H9 (cell line): ENCODE data around the gene IFT80. TPM values are rescaled to one million over a fixed set of nuclear protein-coding genes. Genes with fewer than 3 reads are reported as not detected.

ENCODE experiments used
- DNase-seq: peaks from one replicate; pipeline ENCODE4 v3.0.0-alpha.2; 2017
- H2AFZ ChIP-seq: one replicate; pipeline ENCODE4 v1.6.1; 2013; ENCODE audit warnings: mild to moderate bottlenecking, low read length, control low read depth, moderate library complexity
- H2AK5ac ChIP-seq: 2 replicates; pipeline ENCODE4 v1.6.1; 2013; ENCODE audit warnings: low read length, control low read depth, mixed read lengths; ENCODE audit not compliant: insufficient read length
- H2BK120ac ChIP-seq: one replicate; pipeline ENCODE4 v1.6.1; 2013; ENCODE audit warnings: low read depth, mild to moderate bottlenecking, low read length, control low read depth, inconsistent platforms; ENCODE audit not compliant: poor library complexity, severe bottlenecking
- H2BK12ac ChIP-seq: 2 replicates; pipeline ENCODE4 v1.6.1; 2013; ENCODE audit warnings: low read length, control low read depth, mixed read lengths, low read depth; ENCODE audit not compliant: insufficient read length
- H2BK15ac ChIP-seq: 2 replicates; pipeline ENCODE4 v1.6.1; 2013; ENCODE audit warnings: low read depth, low read length, control low read depth
- H2BK20ac ChIP-seq: one replicate; pipeline ENCODE4 v1.6.1; 2013; ENCODE audit warnings: low read depth, mild to moderate bottlenecking, low read length, control low read depth, inconsistent platforms; ENCODE audit not compliant: poor library complexity, severe bottlenecking
- H2BK5ac ChIP-seq: 2 replicates; pipeline ENCODE4 v1.6.1; 2013; ENCODE audit warnings: low read length, control low read depth, mixed read lengths; ENCODE audit not compliant: insufficient read length
- H3K14ac ChIP-seq: 2 replicates; pipeline ENCODE4 v1.6.1; 2013; ENCODE audit warnings: low read length, control low read depth; ENCODE audit not compliant: insufficient read depth
- H3K18ac ChIP-seq: 2 replicates; pipeline ENCODE4 v1.6.1; 2013; ENCODE audit warnings: low read depth, mild to moderate bottlenecking, mixed read lengths, low read length, control low read depth; ENCODE audit not compliant: insufficient read length
- H3K23ac ChIP-seq: 2 replicates; pipeline ENCODE4 v1.6.1; 2013; ENCODE audit warnings: low read length, control low read depth, mixed read lengths, low read depth; ENCODE audit not compliant: insufficient read length
- H3K23me2 ChIP-seq: 2 replicates; pipeline ENCODE4 v1.6.1; 2013; ENCODE audit warnings: low read depth, mild to moderate bottlenecking, mixed read lengths, low read length, control low read depth; ENCODE audit not compliant: insufficient read length, poor library complexity, severe bottlenecking
- H3K27ac ChIP-seq: 2 replicates; pipeline ENCODE4 v1.5.1; 2013; ENCODE audit warnings: low read length, control low read depth, mixed read lengths, low read depth; ENCODE audit not compliant: insufficient read length
- H3K27me3 ChIP-seq: 2 replicates; pipeline ENCODE4 v1.6.1; 2013; ENCODE audit warnings: low read length, control low read depth, inconsistent platforms; ENCODE audit not compliant: insufficient read depth
- H3K4ac ChIP-seq: 2 replicates; pipeline ENCODE4 v1.6.1; 2013; ENCODE audit warnings: low read depth, mild to moderate bottlenecking, control low read depth, inconsistent platforms, low read length, moderate library complexity
- H3K4me1 ChIP-seq: 2 replicates; pipeline ENCODE4 v1.6.1; 2013; ENCODE audit warnings: low read length, control low read depth, inconsistent platforms; ENCODE audit not compliant: insufficient read depth
- H3K4me2 ChIP-seq: 2 replicates; pipeline ENCODE4 v1.6.1; 2013; ENCODE audit warnings: low read length, control low read depth, mixed read lengths; ENCODE audit not compliant: insufficient read length, insufficient read depth
- H3K56ac ChIP-seq: 2 replicates; pipeline ENCODE4 v1.6.1; 2013; ENCODE audit warnings: low read depth, mild to moderate bottlenecking, mixed read lengths, low read length, control low read depth; ENCODE audit not compliant: insufficient read length
- H3K79me1 ChIP-seq: 2 replicates; pipeline ENCODE4 v1.6.1; 2013; ENCODE audit warnings: low read depth, mild to moderate bottlenecking, moderate library complexity, low read length, control low read depth, inconsistent platforms; ENCODE audit not compliant: insufficient read depth, poor library complexity, severe bottlenecking
- H3K79me2 ChIP-seq: 2 replicates; pipeline ENCODE4 v1.6.1; 2013; ENCODE audit warnings: low read length, control low read depth, inconsistent platforms; ENCODE audit not compliant: insufficient read depth
- H3K9ac ChIP-seq: 2 replicates; pipeline ENCODE4 v1.6.1; 2013; ENCODE audit warnings: low read length, control low read depth, mixed read lengths; ENCODE audit not compliant: insufficient read length; ENCODE audit errors: extremely low read depth
- H3K9me3 ChIP-seq: one replicate; pipeline ENCODE4 v1.6.1; 2013; ENCODE audit warnings: low read depth, low read length, inconsistent platforms; ENCODE audit not compliant: control insufficient read depth
- H3T11ph ChIP-seq: one replicate; pipeline ENCODE4 v1.6.1; 2013; ENCODE audit warnings: mild to moderate bottlenecking, low read length, control low read depth, inconsistent platforms
- H4K20me1 ChIP-seq: one replicate; pipeline ENCODE4 v1.6.1; 2013; ENCODE audit not compliant: control insufficient read depth, insufficient read length, insufficient read depth
- H4K5ac ChIP-seq: 2 replicates; pipeline ENCODE4 v1.6.1; 2013; ENCODE audit warnings: low read depth, mild to moderate bottlenecking, mixed read lengths, low read length, control low read depth; ENCODE audit not compliant: insufficient read length
- H4K8ac ChIP-seq: replicated peaks from 2 replicates; pipeline ENCODE4 v1.6.1; 2013; ENCODE audit warnings: low read length, control low read depth, mixed read lengths, low read depth; ENCODE audit not compliant: insufficient read length
- H4K91ac ChIP-seq: 2 replicates; pipeline ENCODE4 v1.6.1; 2013; ENCODE audit warnings: low read depth, mild to moderate bottlenecking, moderate library complexity, mixed read lengths, low read length, control low read depth; ENCODE audit not compliant: insufficient read length
- H3K27ac Mint-ChIP-seq, 3 experiments: 2 replicates in 2 of 3; 3 replicates in 1 of 3; pipeline ENCODE4 v1.8.0; 2020 to 2021; ENCODE audit warnings: mixed read lengths in 3 of 3, mild to moderate bottlenecking in 1 of 3, moderate library complexity in 1 of 3
- H3K27me3 Mint-ChIP-seq: 2 replicates; pipeline ENCODE4 v1.8.0; 2021; ENCODE audit warnings: low read depth, mild to moderate bottlenecking, moderate library complexity, mixed read lengths
- H3K36me3 Mint-ChIP-seq, 3 experiments: 2 replicates in 2 of 3; 3 replicates in 1 of 3; pipeline ENCODE4 v1.8.0; 2020 to 2021; ENCODE audit warnings: low read depth in 3 of 3, mixed read lengths in 3 of 3; ENCODE audit not compliant: insufficient read depth in 1 of 3
- H3K4me1 Mint-ChIP-seq, 2 experiments: 2 replicates each; pipeline ENCODE4 v1.8.0; 2020; ENCODE audit warnings: mixed read lengths in 2 of 2
- H3K4me3 Mint-ChIP-seq, 2 experiments: 2 replicates in 1 of 2; 3 replicates in 1 of 2; pipeline ENCODE4 v1.8.0; 2020 to 2021; ENCODE audit warnings: mild to moderate bottlenecking in 2 of 2, mixed read lengths in 2 of 2, moderate library complexity in 1 of 2
- H3K9me3 Mint-ChIP-seq, 2 experiments: 2 replicates in 1 of 2; 3 replicates in 1 of 2; pipeline ENCODE4 v1.8.0; 2020; ENCODE audit warnings: mild to moderate bottlenecking in 2 of 2, mixed read lengths in 2 of 2, moderate library complexity in 1 of 2
- CTCF ChIP-seq: fragments of 200-600 bp; sonication (generic); conservative IDR thresholded peaks from 3 replicates; pipeline ENCODE4 v1.8.0; 2021; ENCODE audit warnings: antibody characterized with exemption, mild to moderate bottlenecking
- WGBS: extraction: QIAGEN DNeasy Blood & Tissue Kit; methylation state at CpG from one replicate; pipeline ENCODE4 v1.1.7; 2013; ENCODE audit warnings: missing lambda C conversion rate, low lambda C conversion rate, mixed read lengths; ENCODE audit not compliant: insufficient read length; ENCODE audit errors: extremely low coverage; 5-methylcytosine and 5-hydroxymethylcytosine counted together
- total RNA-seq: library from RNA; stranded (reverse); gene quantifications from 2 replicates; pipeline ENCODE4 v1.2.1, GENCODE V29; 2021

IFT80 gene
- total RNA-seq, 1 experiment from 2014 or later = 29.0 TPM

GRCh38 chr3:160370987-160371857, 27.8 kb downstream of the IFT80 start:
- Histone ChIP-seq H3K9me3 (no peaks in the 10 kb centered on the region), H4K91ac (no peak overlapping the region), H3K18ac (no peak overlapping the region), H3K4me2 (no peak overlapping the region), H2BK15ac (no peak overlapping the region), H2BK20ac (no peak overlapping the region), H4K8ac (no peak overlapping the region), H2BK5ac (no peak overlapping the region), H2AFZ (no peak overlapping the region), H3K27ac (no peak overlapping the region), H3K79me1 (no peaks in the 10 kb centered on the region), H3K27me3 (no peaks in the 10 kb centered on the region), H4K20me1 (no peaks in the 10 kb centered on the region), H3K23me2 (no peaks in the 10 kb centered on the region), H3K4me1 (no peaks in the 10 kb centered on the region), H2BK12ac (no peak overlapping the region), H3K79me2 (no peaks in the 10 kb centered on the region), H3K23ac (no peak overlapping the region), H3K4ac (no peak overlapping the region), H3T11ph (no peak overlapping the region), H2BK120ac (no peak overlapping the region), H2AK5ac (no peak overlapping the region), H3K9ac (no peak overlapping the region), H3K14ac (no peak overlapping the region), H3K56ac (no peak overlapping the region), H4K5ac (no peak overlapping the region)
- Mint-ChIP-seq H3K27me3 (no peaks in the 10 kb centered on the region), H3K36me3 (peaks cover 18 to 22% (median 19%) of the 10 kb centered on the region in 3 experiments), H3K4me1 (peaks cover 2 to 3% of the 10 kb centered on the region in 2 experiments; a peak in 2 of 4 replicates), H3K4me3 (no peak overlapping the region), H3K27ac (no peak overlapping the region; a peak in 1 of 7 replicates), H3K9me3 (peaks cover 5 to 7% of the 10 kb centered on the region in 2 experiments; a peak in 4 of 5 replicates)
- no CpG with 5 or more reads among the region's 6 CpGs for WGBS
- no peak for TF ChIP-seq CTCF
- no peak for DNase-seq
